ENCODE data around the gene MAPKAP1.

DNA sequence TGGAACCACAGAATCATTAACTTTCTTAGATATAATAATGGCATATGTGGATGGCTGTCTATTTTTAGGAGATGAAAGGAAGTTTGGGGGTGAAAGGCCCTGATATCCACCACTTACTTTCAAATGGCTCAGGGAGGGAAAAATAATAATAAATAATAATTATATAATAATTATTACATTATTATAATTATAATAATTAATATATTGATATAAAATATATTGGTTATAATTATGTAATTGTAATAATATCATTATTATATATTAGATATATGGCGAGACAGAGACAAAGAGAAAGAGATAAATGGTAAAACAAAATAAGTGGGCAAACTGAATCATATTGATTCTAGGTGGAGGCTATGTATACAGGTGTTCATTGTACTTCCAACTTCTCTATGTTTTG is 308.8 kb downstream of the MAPKAP1 start:
- no peak for TF ChIP-seq POLR2A (IDR thresholded peaks at IDR 0.05)
- TF ChIP-seq, protein P1, sequence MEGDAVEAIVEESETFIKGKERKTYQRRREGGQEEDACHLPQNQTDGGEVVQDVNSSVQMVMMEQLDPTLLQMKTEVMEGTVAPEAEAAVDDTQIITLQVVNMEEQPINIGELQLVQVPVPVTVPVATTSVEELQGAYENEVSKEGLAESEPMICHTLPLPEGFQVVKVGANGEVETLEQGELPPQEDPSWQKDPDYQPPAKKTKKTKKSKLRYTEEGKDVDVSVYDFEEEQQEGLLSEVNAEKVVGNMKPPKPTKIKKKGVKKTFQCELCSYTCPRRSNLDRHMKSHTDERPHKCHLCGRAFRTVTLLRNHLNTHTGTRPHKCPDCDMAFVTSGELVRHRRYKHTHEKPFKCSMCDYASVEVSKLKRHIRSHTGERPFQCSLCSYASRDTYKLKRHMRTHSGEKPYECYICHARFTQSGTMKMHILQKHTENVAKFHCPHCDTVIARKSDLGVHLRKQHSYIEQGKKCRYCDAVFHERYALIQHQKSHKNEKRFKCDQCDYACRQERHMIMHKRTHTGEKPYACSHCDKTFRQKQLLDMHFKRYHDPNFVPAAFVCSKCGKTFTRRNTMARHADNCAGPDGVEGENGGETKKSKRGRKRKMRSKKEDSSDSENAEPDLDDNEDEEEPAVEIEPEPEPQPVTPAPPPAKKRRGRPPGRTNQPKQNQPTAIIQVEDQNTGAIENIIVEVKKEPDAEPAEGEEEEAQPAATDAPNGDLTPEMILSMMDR (IDR thresholded peaks at IDR 0.05) = no peak
